H1 (cell line): ENCODE measurements around the gene USP37. TPM values are rescaled to one million over a fixed set of nuclear protein-coding genes. Genes with fewer than 3 reads are reported as not detected.
A peak's percentile ranks its signal among the peaks of the same experiment; 100 is the strongest.

Experiments
- CTCF ChIA-PET: fragments of 300-600 bp; sonication (Branson Sonifier 250); formaldehyde crosslinking; loops from one replicate; lab custom pipeline; 2021; ENCODE audit not compliant: partially characterized antibody; lab: Charles Lee
- POLR2A ChIA-PET: fragments of 300-600 bp; sonication (Branson Sonifier 250); formaldehyde crosslinking; loops from one replicate; lab custom pipeline; 2021; ENCODE audit warnings: inconsistent platforms; ENCODE audit not compliant: partially characterized antibody; lab: Charles Lee
- DNase-seq, 2 experiments: peaks; one replicate each; pipeline versions ENCODE4 v3.0.0 to v3.0.0-alpha.2; 2010 to 2022; ENCODE audit warnings: low spot score in 2 of 2, low read depth in 1 of 2, mixed read lengths in 1 of 2
- FAIRE-seq: peaks from 2 replicates; lab custom pipeline; 2011; peaks lifted over from hg19 to GRCh38; lab: Jason Lieb, UNC
- H2AFZ ChIP-seq: 2 replicates; pipeline ENCODE4 v1.8.1; 2012; ENCODE audit warnings: low read length, inconsistent platforms
- H2AK5ac ChIP-seq: 2 replicates; pipeline ENCODE4 v1.6.1; 2013; ENCODE audit warnings: low read depth, low read length
- H2BK120ac ChIP-seq: replicated peaks from 2 replicates; pipeline ENCODE3; 2013; ENCODE audit warnings: low read depth, low read length, inconsistent platforms
- H2BK12ac ChIP-seq: 2 replicates; pipeline ENCODE4 v1.6.1; 2013; ENCODE audit warnings: low read depth, low read length
- H2BK15ac ChIP-seq: 2 replicates; pipeline ENCODE4 v1.6.1; 2013; ENCODE audit warnings: low read length
- H2BK20ac ChIP-seq: 2 replicates; pipeline ENCODE4 v1.6.1; 2013; ENCODE audit warnings: low read length
- H2BK5ac ChIP-seq: 2 replicates; pipeline ENCODE4 v1.6.1; 2013; ENCODE audit warnings: low read depth, low read length
- H3K14ac ChIP-seq: 2 replicates; pipeline ENCODE4 v1.6.1; 2013; ENCODE audit warnings: inconsistent platforms; ENCODE audit not compliant: insufficient read length
- H3K18ac ChIP-seq: 2 replicates; pipeline ENCODE4 v1.6.1; 2013; ENCODE audit warnings: low read length; ENCODE audit errors: extremely low read depth
- H3K23ac ChIP-seq: 2 replicates; pipeline ENCODE4 v1.6.1; 2013; ENCODE audit warnings: inconsistent platforms; ENCODE audit not compliant: insufficient read length
- H3K23me2 ChIP-seq: 2 replicates; pipeline ENCODE4 v1.6.1; 2013; ENCODE audit warnings: low read depth, low read length
- H3K27ac ChIP-seq: 2 replicates; pipeline ENCODE4 v1.6.1; 2011; ENCODE audit warnings: low read depth, low read length, inconsistent platforms
- H3K27me3 ChIP-seq, 4 experiments: replicated peaks in 1 of 4; 1 replicate in 1 of 4; 2 replicates in 3 of 4; pipeline versions ENCODE4 v1.6.1 to v1.8.1; 2011 to 2013; ENCODE audit warnings: low read length in 3 of 4, mild to moderate bottlenecking in 3 of 4, inconsistent platforms in 2 of 4, mixed read lengths in 2 of 4, moderate library complexity in 1 of 4; ENCODE audit not compliant: control insufficient read depth in 3 of 4, insufficient read depth in 3 of 4; ENCODE audit errors: extremely low read depth in 1 of 4
- H3K36me3 ChIP-seq, 4 experiments: 2 replicates each; pipeline versions ENCODE4 v1.6.1 to v1.8.1; 2011 to 2013; ENCODE audit warnings: mild to moderate bottlenecking in 4 of 4, low read length in 3 of 4, moderate library complexity in 2 of 4, control low read depth in 1 of 4, inconsistent platforms in 1 of 4; ENCODE audit not compliant: insufficient read depth in 4 of 4, control insufficient read depth in 2 of 4
- H3K4ac ChIP-seq: replicated peaks from 2 replicates; pipeline ENCODE3; 2013; ENCODE audit warnings: low read length, low read depth, mixed read lengths, inconsistent platforms; ENCODE audit not compliant: insufficient read length
- H3K4me1 ChIP-seq, 4 experiments: replicated peaks in 1 of 4; 1 replicate in 1 of 4; 2 replicates in 3 of 4; pipeline versions ENCODE4 v1.6.1 to v1.8.1; 2011 to 2013; ENCODE audit warnings: low read length in 3 of 4, inconsistent platforms in 2 of 4, mixed read lengths in 1 of 4; ENCODE audit not compliant: insufficient read depth in 4 of 4, control insufficient read depth in 3 of 4
- H3K4me2 ChIP-seq, 2 experiments: 2 replicates each; pipeline versions ENCODE4 v1.6.1 to v1.8.1; 2011 to 2013; ENCODE audit warnings: low read depth in 2 of 2, low read length in 2 of 2, control low read depth in 1 of 2, inconsistent platforms in 1 of 2, mild to moderate bottlenecking in 1 of 2; ENCODE audit not compliant: insufficient read depth in 1 of 2
- H3K4me3 ChIP-seq, 4 experiments: fragments of 200-600, 300-600 bp in 1 of 4; sonication (generic), shearing (Covaris generic), sonication (Bioruptor Twin) in 1 of 4; 2 replicates each; pipeline versions ENCODE4 v1.5.1 to v1.8.1; 2011 to 2016; ENCODE audit warnings: low read length in 4 of 4, low read depth in 3 of 4, control low read depth in 2 of 4, inconsistent platforms in 2 of 4, mild to moderate bottlenecking in 2 of 4, mixed read lengths in 1 of 4, moderate library complexity in 1 of 4; ENCODE audit not compliant: insufficient read depth in 2 of 4; ENCODE audit errors: extremely low read depth in 1 of 4
- H3K56ac ChIP-seq: replicated peaks from 2 replicates; pipeline ENCODE3; 2013; ENCODE audit warnings: low read depth, mild to moderate bottlenecking, mixed read lengths, low read length, inconsistent platforms; ENCODE audit not compliant: insufficient read length
- H3K79me1 ChIP-seq: 2 replicates; pipeline ENCODE4 v1.6.1; 2013; ENCODE audit warnings: low read depth, low read length, control low read depth
- H3K79me2 ChIP-seq, 2 experiments: 2 replicates each; pipeline versions ENCODE4 v1.6.1 to v1.8.1; 2012 to 2013; ENCODE audit warnings: low read length in 2 of 2, mild to moderate bottlenecking in 2 of 2, inconsistent platforms in 1 of 2; ENCODE audit not compliant: insufficient read depth in 2 of 2, control insufficient read depth in 1 of 2
- H3K9ac ChIP-seq, 4 experiments: replicated peaks in 1 of 4; 1 replicate in 1 of 4; 2 replicates in 3 of 4; pipeline versions ENCODE4 v1.6.1 to v1.8.1; 2011 to 2013; ENCODE audit warnings: low read depth in 3 of 4, low read length in 3 of 4, control low read depth in 2 of 4, mild to moderate bottlenecking in 2 of 4, moderate library complexity in 2 of 4, inconsistent platforms in 1 of 4; ENCODE audit errors: extremely low read depth in 1 of 4
- H3K9me3 ChIP-seq, 2 experiments: 2 replicates each; pipeline versions ENCODE4 v1.6.1 to v1.8.1; 2012 to 2013; ENCODE audit warnings: mild to moderate bottlenecking in 2 of 2, moderate library complexity in 2 of 2, control low read depth in 1 of 2, inconsistent platforms in 1 of 2, low read depth in 1 of 2, low read length in 1 of 2, mixed read lengths in 1 of 2; ENCODE audit not compliant: insufficient read depth in 2 of 2
- H4K20me1 ChIP-seq, 2 experiments: replicated peaks in 1 of 2; 2 replicates each; pipeline versions ENCODE3 to v1.8.1; 2011 to 2013; ENCODE audit warnings: inconsistent platforms in 2 of 2, low read length in 2 of 2, mild to moderate bottlenecking in 1 of 2; ENCODE audit not compliant: insufficient read depth in 2 of 2, control insufficient read depth in 1 of 2
- H4K5ac ChIP-seq: 2 replicates; pipeline ENCODE4 v1.6.1; 2013; ENCODE audit warnings: low read length, low read depth, mixed read lengths, inconsistent platforms; ENCODE audit not compliant: insufficient read length
- H4K8ac ChIP-seq: 2 replicates; pipeline ENCODE4 v1.8.0; 2013; ENCODE audit warnings: mild to moderate bottlenecking, moderate library complexity, low read length, inconsistent platforms; ENCODE audit not compliant: insufficient read depth; ENCODE audit errors: extremely low read depth
- H4K91ac ChIP-seq: replicated peaks from 2 replicates; pipeline ENCODE3; 2013; ENCODE audit warnings: low read length, mixed read lengths, inconsistent platforms; ENCODE audit not compliant: insufficient read length
- HDAC2 ChIP-seq, 2 experiments: fragments of 300-600 bp in 1 of 2; sonication (generic) in 1 of 2; IDR thresholded peaks; 2 replicates each; pipeline ENCODE4 v1.6.1; 2011 to 2012; ENCODE audit warnings: low read depth in 2 of 2, low read length in 2 of 2, mild to moderate bottlenecking in 2 of 2, moderate library complexity in 2 of 2, borderline replicate concordance in 1 of 2, inconsistent platforms in 1 of 2
- KDM1A ChIP-seq: fragments of 200-600, 300-600 bp; sonication (generic); IDR thresholded peaks from 2 replicates; pipeline ENCODE4 v1.7.1; 2016; ENCODE audit warnings: mild to moderate bottlenecking, low read length, borderline replicate concordance
- KDM5A ChIP-seq: fragments of 200-600 bp; IDR thresholded peaks from 2 replicates; pipeline ENCODE4 v1.7.1; 2012; ENCODE audit warnings: mild to moderate bottlenecking, low read length, inconsistent platforms, mixed read lengths
- ZNF274 ChIP-seq: IDR thresholded peaks from 2 replicates; pipeline ENCODE4 v1.7.0; 2012; ENCODE audit warnings: low read length, borderline replicate concordance; ENCODE audit errors: extremely low read depth
- WGBS, 2 experiments: shearing (Covaris generic) in 1 of 2; methylation state at CpG; one replicate each; pipeline versions ENCODE4 v1.1.6 to v1.1.7; 2013 to 2015; ENCODE audit warnings: low lambda C conversion rate in 2 of 2, mixed read lengths in 2 of 2, inconsistent platforms in 1 of 2, low coverage in 1 of 2, missing lambda C conversion rate in 1 of 2; ENCODE audit not compliant: insufficient replicate concordance in 2 of 2, insufficient coverage in 1 of 2, insufficient read length in 1 of 2; ENCODE audit errors: extremely low coverage in 1 of 2, missing lambda C conversion rate in 1 of 2; 5-methylcytosine and 5-hydroxymethylcytosine counted together
- polyA plus RNA-seq, 7 experiments: library from polyadenylated mRNA; depleted of rRNA in 3 of 7; stranded (reverse) in 5 of 7; unstranded in 2 of 7; fragments of >200 nt in 5 of 7; fragments of 200-250 nt in 2 of 7; gene quantifications; 1 replicate in 5 of 7; 2 replicates in 1 of 7; 4 replicates in 1 of 7; pipeline versions ENCODE4 v1.2.1 to v1.2.3, GENCODE V29; 2011 to 2013; ENCODE audit warnings: missing spikeins in 2 of 7, mixed read lengths in 2 of 7
- total RNA-seq: library from RNA; stranded (reverse); fragmentation: NEBNext Ultra II Directional; extraction: Animal tissue kit (Norgen Biotek cat#: 25700); gene quantifications from 2 replicates; pipeline ENCODE4 v1.2.1, GENCODE V29; 2021

The USP37 gene
- total and polyA plus RNA-seq, 2 of the 8 experiments (the other 6 are each of a cell fraction or from before 2014, with no cell fraction given), result 3.8 to 29.1 TPM

- Histone ChIP-seq H3K27me3 (no peaks in the 10 kb centered on the region), H3K4ac (no peak overlapping the region), H3K14ac (no peak overlapping the region), H4K20me1 (peaks cover 12 to 20% of the 10 kb centered on the region in 2 experiments), H3K27ac (no peak overlapping the region), H3K4me2 (peak overlapping the region; percentile 21 to 56; a peak in 2 of 4 replicates), H2AFZ (no peak overlapping the region), H3K56ac (no peak overlapping the region), H2AK5ac (no peak overlapping the region), H2BK12ac (no peak overlapping the region), H2BK120ac (no peak overlapping the region), H3K36me3 (peaks cover 6 to 43% (median 21%) of the 10 kb centered on the region in 4 experiments), H4K8ac (no peak overlapping the region), H3K79me1 (peaks cover 6% of the 10 kb centered on the region; the same call in 1 of the 2 replicates), H3K18ac (no peak overlapping the region), H2BK20ac (no peak overlapping the region), H2BK5ac (no peak overlapping the region), H3K23me2 (no peaks in the 10 kb centered on the region), H4K5ac (no peak overlapping the region), H2BK15ac (no peak overlapping the region), H3K9ac (no peak overlapping the region; a peak in 1 of 7 replicates), H3K79me2 (peaks cover 8 to 83% of the 10 kb centered on the region in 2 experiments), H3K23ac (no peak overlapping the region), H3K9me3 (no peaks in the 10 kb centered on the region), H3K4me1 (peaks cover 3 to 8% (median 7%) of the 10 kb centered on the region in 4 experiments; a peak in 4 of 7 replicates), H3K4me3 (peak overlapping the region in 1 of 4 experiments; percentile 13; a peak in 2 of 8 replicates), H4K91ac (no peak overlapping the region)
- no peak for DNase-seq
- ChIA-PET CTCF (interaction anchor here (1.0 to 1.2 kb wide), 3 partner anchors 70 to 80 kb away, joined by 3 read pairs; no protein-coding TSS in a partner anchor), POLR2A (interaction anchor here (0.6 to 4.0 kb wide), 15 partner anchors 8 to 337 kb away, joined by 3 to 20 read pairs (median 4); partner anchors contain the start of genes PLCD4, RNF25, STK36 and USP37)
- no peak for FAIRE-seq
- 51% methylated on average over 3 of the region's 3 CpGs; no CpG with 5 or more reads in 1 of the 2 experiments for WGBS, 2 experiments
- peak; percentile 91 for TF ChIP-seq KDM1A
- TF ChIP-seq HDAC2 (IDR thresholded peaks at IDR 0.05; ENCODE audit: borderline replicate concordance in 1 of 2, low read depth in 2 of 2, low read length in 2 of 2), result peak in 1 of 2 experiments; percentile 57; a peak in 1 of 4 replicates
- TF ChIP-seq KDM5A, result no peak
- TF ChIP-seq ZNF274, result no peak
Observed at GRCh38 chr2:218578272-218578877, 10.2 kb upstream of the USP37 start.
